GM18909 (cell line): ENCODE measurements around the gene IL1B.
A peak's percentile ranks its signal among the peaks of the same experiment; 100 is the strongest.

Experiments
- ATAC-seq: cut with Tn5 transposase; IDR thresholded peaks from one replicate; pipeline ENCODE4 v1.9.1; 2021; ENCODE audit warnings: mild to moderate bottlenecking; ENCODE audit not compliant: unreplicated experiment, poor library complexity

IL1B gene

DNA sequence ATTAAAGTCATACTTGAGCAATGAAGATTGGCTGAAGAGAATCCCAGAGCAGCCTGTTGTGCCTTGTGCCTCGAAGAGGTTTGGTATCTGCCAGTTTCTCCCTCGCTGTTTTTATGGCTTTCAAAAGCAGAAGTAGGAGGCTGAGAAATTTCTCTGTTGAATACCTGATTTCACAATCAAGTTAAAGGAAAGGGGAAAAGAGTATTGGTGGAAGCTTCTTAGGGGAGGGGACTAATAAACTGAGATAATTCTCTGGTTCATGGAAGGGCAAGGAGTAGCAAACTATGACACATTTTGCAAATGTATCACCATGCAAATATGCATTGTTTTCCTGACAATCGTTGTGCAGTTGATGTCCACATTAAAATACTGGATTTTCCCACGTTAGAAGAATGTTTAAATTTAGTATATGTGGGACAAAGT lies at the start of gene IL1B:
IL1B (minus strand) TSS at position 85 of the 423 bp plus-strand sequence. CDS start 550 bp downstream, outside the sequence.
- no peak for ATAC-seq

DNA sequence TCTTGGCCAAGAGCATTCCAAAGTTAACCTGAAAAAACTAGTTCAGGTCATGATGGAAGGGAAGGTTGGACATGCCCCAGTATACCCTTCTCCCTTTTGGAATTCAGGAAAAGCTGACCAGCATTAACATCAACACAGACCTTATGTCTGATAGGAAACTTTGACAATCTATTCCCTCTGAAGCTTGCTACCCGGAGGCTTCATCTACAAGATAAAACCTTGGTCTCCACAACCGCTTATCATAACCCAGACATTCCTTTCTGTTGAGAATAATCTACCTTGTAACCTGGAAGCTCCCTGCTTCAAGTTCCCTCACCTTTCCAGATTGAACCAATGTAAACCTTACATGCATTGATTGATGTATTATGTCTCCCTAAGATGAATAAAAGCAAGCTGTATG lies 49.7 kb upstream of the IL1B start:
- ATAC-seq = no peak

DNA sequence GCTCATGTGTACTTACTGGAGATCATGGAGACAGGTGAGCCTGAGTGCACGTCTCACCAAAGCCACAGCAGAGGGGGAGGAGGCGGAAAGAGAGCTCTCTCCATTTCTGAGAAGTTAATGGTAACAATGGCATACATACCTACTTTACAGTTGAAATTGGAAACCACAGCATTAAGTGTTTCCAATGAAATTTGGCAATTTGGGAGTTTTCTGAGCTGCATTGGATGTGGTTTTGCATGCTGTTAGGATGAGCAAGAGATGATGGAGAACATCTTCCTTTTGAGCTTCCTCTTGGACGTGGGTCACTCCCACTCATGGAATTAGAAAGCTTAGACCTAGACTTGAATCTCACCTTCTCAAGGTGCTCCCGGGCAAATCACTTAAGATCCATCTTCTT lies 48.9 kb upstream of the IL1B start:
- no peak for ATAC-seq

DNA sequence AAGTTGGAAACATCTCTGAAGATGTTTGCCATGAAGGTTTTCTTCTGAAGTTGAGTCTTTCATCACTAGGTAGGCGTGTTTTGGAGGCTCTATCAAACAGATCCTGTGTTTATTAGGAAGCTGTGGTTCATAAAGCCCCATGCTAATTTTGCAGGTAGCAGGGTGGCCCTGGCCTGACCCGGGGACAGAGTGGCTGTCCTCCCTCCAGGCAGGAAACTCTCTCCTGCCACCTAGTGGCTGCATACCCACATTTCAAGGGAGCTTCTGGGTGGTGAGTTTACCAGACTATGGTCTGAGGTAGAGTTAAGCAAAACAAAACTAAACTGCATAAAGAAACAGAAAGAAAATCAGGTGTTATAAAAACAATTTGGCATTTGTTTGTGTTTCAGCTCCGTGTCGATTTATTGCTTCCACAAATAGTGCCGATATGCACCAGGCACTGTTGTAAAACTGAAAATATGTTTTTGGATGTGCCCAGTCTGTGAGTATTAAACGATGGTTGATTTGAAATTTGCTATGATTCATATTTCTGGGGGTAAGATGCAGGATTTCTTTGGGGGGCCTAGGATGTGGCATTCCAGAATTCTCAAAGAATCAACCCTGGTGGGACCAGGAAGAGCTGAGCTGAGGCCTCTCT lies 48.4 kb upstream of the IL1B start:
- ATAC-seq = peak; percentile 62

DNA sequence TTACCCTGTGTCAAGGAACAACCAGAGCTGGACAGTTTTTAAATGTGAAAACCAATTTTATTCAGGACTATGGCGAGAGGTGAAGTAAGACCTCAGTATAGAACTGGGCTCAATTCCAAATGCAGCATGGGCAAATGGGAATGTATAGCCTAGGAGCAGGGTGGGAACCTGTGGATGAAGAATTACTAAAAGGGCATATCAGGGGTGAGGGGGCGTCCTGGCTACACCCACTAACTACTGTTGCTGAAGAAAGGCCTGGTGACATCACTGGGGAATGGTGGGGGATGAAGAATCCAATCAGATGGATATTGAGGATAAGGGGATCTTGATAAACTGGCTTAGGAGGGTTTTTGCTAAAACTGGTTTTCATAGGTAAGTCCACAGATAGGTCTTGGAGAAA lies 47.1 kb upstream of the IL1B start:
- ATAC-seq = no peak

DNA sequence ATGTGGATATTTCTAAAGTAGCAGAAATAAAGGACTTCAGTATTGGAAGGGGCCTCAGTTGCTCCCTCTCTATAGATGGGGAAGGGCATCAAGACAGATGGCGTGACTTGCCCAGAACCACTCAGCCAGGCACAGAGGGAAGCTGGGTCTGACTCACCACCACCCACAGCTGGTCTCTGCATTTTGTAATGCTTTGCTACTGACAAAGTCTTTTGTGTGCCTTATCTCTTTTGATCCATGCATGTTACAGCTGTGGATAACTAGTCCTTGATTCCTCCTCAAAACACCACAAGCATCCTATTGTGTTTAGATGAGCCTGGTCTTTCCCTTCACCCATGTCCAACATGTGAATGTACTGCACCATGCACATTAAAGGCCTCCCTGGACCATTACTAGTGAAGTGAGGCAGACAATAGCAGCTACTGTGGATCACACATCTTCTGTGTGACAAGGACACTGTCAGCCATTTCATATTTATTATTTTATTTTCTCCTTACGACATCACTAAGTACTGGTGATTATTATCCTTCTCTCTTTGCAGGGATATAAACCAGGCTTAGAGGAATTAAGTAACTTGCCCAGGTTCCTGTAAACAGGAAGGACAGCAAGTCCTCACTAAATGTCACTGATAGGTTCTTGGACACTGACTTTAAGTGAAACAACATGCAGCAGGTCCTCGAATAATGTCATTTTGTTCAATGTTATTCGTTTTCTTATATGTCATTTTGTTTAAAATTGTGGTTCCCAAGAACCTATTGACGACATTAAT lies 44.8 kb upstream of the IL1B start:
- peak; percentile 76 for ATAC-seq

DNA sequence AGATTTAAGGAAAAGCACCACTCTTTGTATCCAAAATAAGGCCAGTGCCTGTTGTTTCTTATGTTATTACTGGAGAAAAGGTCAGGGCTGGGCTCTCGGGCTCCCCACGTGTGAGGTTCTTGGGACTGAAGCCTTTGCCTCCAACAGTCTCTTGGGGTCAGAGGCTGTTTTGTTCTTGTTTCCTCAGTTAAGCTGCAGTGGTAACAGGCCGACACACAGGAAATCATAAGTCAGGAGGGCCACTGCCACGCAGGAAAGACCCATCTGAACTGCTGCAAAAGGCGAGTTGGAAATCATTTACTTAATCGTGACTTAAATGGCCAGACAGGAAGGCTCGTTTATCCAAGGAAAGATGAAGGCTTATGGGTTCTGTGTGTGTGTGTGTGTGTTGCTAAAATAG lies 44.1 kb upstream of the IL1B start:
- no peak for ATAC-seq

DNA sequence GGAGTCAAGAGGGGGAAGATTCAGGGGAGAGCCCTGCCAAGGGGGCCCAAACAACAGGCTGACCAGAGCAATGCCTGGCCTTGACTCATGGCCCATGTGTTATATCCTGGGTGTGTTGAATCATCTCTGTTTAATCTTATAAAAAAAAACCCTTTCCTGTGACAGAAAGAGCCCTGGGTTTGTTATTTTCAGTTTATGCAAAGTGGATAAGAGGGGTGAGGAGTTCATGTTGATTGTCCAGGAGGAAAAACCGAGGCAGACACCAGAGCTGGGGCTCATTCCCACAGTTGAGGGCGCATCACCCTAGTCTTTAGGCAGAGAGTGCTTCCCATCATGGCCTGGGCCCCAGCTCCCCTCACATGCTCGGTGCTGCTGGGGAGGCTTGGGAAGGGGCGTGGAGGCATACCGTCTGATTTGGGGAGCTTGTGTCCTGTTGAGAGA lies 43.5 kb upstream of the IL1B start:
- ATAC-seq = no peak

DNA sequence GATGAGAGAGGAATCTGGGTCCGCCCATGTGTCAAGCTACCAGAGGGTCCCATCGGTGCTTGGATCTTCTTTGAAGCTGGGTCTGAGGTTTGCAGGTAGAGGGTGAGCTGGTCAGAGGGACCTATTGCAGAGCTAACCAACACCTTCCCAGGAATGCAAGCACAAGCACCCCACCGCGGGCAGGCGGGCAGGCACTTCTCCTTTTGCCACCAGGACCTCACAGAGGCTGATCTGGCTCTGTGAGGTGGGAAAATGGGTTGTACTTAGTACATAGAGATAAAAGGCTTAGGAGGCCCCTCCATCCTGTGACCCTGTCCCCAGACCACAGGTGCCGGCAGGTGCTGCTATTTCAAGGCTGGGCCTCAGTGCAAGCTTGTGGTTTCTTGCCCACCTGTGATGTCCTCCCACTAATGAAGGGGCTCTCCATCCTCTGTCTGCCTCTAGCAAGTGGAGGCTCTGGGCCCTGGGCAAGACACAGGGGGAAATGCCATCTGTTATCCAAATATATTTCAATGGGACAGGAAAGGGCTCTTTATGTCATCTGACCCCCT lies 43.0 kb upstream of the IL1B start:
- ATAC-seq = no peak

DNA sequence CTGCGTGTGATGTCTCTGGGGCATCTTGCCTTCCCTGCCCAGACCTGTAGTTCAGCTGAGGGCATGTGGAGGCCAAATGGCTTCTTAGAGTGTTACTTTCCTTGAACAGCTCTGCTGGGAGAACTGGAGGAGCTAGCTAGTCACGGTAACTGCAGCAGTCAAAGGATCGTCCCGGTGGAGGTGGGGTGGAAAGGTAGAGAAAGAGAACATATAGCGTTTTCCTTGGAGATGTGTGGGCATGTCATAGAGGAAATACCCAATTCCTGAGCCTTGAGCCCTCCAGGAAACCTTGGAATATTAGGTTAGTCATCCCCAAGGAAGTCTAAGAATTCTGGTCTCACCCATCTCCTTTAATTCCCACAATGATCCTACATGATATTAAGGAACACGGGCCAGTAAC lies 40.8 kb upstream of the IL1B start:
- ATAC-seq = no peak

DNA sequence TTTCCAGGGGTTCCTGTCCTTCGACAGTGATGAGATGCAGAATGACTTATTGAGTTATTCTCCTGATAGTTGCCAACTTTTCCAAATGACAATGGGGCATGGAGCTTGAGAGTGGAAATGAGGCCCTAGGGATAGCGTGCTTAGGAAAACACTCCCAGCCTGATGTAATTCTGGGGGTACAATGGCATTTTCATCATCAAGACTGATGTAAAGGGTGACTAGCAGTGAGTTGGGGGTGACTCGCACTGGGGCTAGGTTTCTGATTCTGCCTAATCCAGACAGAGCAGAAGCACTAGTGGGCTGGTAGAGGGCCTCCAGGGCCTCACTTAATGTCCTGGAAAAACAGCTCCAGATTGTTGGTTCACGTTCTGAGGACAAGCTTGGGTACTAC lies 40.4 kb upstream of the IL1B start:
- no peak for ATAC-seq

DNA sequence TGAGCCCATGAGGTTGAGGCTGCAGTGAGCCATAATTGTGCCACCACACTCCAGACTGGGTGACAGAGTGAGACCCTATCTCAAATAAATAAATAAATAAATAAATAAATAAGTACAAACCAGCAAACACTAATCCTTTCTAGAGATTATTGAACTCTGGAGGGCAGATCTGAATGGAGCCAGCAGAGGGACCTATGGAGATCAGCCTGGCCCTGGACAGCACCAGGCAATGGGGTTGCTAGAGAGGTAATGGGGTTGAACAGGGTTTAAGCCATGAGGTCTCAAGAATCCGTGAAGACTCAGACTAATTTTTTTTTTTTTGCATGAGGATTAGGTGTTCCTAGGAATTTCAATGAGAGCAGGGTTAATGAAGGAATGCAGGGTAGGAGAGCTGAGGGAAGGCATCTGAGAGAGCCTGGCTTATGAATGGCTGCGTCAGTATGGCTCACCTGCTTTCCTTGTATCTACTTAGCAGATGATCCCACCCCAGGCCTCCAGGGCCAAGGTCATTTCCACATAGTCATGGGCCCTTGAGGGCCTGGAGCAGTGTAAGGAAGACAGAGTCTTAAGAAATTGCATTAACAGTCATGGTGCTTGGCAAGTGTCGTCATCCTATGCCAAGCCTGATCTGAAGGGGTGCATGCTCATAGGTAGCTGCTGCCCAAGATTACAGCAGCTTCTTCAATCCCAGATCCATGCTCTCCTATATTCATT lies 39.8 kb upstream of the IL1B start:
- ATAC-seq = no peak

DNA sequence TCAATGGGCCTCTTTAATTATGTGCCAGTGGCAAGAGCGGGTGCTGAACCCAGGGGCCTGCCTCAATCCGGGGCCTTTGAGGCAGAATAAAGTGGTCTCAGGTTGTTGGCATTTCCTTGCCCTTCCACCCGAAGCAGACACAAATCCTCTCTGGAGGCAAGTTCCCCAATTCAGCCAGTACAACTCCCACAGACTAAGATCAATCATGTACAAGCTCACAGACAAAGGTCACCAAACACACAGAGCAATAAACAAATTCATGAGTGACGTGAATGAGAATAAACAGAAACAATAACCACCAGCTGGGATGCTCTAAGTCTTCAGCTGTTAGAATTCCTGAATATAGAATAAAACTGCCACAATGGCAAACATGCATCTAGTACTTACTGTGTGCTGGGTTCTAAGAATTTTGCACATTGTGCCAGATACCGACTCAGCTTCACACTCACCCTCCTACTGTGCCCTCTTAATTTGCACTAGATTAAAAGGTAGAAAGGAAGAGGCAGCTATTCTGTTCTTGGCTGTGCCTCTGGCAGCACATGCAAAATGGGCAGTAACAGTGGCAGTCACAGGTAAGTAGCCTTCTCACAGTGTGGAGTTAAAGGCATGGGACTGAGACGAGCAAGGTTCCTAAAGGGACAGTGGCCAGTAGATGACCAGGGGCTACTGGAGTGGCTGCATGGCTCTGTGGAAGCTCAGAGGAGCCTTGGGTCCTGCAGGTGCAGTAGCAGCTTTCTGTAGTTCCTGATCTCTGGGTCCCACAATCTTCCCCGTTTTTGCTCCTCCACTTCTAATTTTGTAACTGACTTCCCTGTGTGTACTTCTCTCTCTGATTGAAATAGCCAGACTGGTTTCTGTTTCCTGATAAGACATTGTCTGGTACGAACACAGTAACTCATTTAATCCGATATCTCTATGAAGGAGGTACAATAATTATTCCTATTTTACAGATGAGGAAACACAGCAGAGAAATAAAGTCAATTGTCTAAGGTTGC lies 34.6 kb upstream of the IL1B start:
- no peak for ATAC-seq

DNA sequence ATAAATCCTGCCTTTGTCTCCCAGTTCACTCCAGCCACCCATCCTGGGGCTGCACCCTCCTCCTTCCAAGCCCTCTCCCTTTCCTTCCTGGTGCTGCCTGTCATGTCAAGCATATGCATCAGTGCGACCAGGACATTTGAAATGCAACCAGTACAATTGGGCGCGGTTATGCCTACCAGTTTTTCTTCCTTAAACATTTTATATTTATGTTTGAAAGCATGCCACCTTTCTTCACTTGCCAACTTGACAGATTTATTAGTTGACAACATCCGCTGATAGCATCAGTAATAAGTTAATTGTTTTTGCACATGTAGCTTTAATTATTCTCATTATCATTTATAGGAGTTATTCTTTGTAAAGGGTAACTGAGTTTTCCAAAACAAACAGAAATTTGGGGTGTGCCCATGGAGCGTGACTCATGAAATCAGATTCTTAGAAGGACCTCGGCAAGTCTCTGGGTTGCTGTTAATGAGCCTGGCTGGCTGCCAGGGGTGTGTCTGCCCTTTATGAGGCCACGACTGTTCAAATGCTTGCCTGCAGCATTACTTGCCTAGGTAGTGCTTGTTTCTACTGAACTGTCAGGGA lies 32.8 kb upstream of the IL1B start:
- no peak for ATAC-seq

DNA sequence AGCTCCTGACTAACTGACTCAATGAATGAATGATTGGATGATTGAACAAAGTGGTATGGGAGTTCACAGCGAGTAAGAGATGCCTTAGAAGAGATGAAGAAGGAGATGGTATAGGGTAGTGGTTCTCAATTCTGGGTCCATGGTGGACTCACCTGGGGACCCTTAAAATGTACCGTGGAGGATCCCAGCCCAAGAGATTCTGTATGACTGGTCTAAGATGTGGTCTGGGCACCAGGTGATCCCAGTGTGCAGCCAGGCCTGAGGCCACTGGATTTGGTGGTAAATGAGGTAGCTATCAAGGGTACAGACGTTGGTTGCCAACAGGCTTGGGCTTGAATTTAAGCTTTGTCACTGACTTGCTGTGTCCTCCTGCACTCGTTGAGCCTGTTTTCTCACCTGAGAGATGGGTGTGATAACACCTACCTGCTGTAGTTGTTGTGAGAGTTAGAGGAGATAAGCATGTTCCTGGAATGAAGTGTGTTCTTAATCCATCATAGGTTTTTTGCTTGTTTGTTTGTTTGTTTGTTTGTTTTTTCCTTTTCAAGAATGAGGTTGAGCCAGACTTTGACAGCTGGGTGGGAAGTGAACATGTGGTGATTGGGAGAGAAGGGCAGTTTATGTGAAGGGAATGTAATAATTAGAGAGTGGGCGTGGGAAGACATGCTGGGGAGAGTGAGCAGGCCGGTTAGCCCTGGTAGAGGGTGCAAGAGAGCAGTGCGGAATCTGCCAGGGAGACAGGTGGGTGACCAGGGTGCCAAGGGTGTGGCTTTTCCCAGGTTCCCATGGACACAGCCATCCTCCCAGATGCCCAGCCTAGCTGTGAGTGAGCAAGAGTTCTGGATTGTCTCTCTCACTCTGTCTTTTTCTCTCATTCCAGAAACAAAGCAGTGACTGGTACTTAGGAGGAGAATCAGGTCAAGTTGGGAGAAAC lies 31.4 kb upstream of the IL1B start:
- ATAC-seq = no peak

DNA sequence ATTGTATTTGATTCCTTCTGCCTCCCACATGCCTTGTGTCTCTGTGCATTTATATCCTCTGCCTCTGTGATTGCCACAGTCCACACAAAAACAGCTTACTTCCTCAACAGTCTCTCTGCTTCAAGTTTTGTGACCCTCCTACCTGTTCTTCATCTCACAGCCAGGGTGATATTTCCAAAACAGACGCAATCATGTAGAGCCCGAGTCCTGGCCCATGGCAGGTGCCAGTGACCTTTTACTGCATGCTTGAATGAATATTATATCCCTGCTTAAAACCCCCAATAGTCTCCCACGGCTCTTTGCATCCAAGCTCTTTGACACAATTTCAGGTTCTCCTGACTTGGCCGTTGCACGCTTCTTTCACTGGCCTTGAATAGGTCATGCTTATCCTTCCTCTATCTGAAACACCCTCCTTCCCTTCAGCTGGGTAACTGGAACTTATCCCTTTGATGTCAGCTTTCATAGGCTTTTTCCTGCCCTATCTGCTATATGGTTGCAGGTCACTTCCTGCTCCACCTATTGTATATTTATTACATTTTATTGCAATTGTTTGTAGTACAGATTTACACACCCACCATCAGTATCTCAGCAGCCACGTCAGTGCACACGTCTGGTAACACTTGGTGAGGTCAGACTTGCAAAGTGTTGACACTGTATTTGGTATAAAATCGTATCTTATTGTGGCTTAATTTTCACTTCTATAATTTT lies 29.7 kb upstream of the IL1B start:
- ATAC-seq = no peak

DNA sequence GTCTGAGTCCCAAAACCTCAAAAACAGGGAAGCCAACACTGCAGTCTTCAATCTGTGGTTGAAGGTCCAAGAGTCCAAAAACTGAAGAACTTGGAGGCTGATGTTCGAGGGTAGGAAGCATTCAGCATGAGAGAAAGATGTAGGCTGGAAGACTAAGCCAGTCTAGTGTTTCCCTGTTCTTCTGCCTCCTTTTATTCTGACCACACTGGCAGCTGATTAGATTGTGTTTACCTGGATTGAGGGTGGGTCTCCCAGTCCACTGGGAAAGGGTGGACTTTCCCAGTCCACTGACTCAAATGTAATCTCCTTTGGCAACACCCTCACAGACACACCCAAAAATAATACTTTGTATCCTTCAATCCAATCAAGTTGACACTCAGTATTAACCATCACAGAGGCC lies 27.5 kb upstream of the IL1B start:
- ATAC-seq = no peak
